ENCODE measurements around the gene MAGEH1. TPM values are rescaled to one million over a fixed set of nuclear protein-coding genes. Genes with fewer than 3 reads are reported as not detected.

The MAGEH1 gene
- total and polyA plus RNA-seq, 2 experiments from 2014 or later: 37.2 to 38.3 TPM

- in situ Hi-C loops (cut with MboI): no loop called here
Observed at GRCh38 chrX:55489314-55490009, 37.5 kb downstream of the MAGEH1 start, which contains the start of gene USP51. Gene USP51 (minus strand): TSS chrX:55489848. CDS start chrX:55488939, 909 bp downstream.

GRCh38 chrX:55490121-55490520 lies 38.2 kb downstream of the MAGEH1 start:
- H3K4me3 ChIP-seq: peak overlapping the region; percentile 91
- no peaks in the 10 kb centered on the region for H3K9me3 ChIP-seq (ENCODE audit: low read depth)
- H3K27ac ChIP-seq: peak overlapping the region; percentile 76
- peak overlapping the region; percentile 93 for H3K4me2 ChIP-seq (ENCODE audit: unreplicated experiment)
- no peaks in the 10 kb centered on the region for H3K9me2 ChIP-seq (ENCODE audit: insufficient read depth)
- no peaks in the 10 kb centered on the region for H3K36me3 ChIP-seq (ENCODE audit: low read depth)
- no peaks in the 10 kb centered on the region for H3F3A ChIP-seq (ENCODE audit: insufficient read depth)
- H2AFZ ChIP-seq: peak overlapping the region; percentile 100
- TF ChIP-seq EZH2phosphoT487 (IDR thresholded peaks at IDR 0.05; ENCODE audit: insufficient read depth, low read depth): no peak
- TF ChIP-seq EZH2 (IDR thresholded peaks at IDR 0.05; ENCODE audit: insufficient read depth, poor library complexity, severe bottlenecking): no peak
- H4K20me1 ChIP-seq (ENCODE audit: insufficient read depth): no peaks in the 10 kb centered on the region
- no peak for DNase-seq
- in situ Hi-C loops (cut with MboI): no loop called here
- H3K27me3 ChIP-seq (replicated peaks; ENCODE audit: insufficient read depth): no peaks in the 10 kb centered on the region
- no peaks in the 10 kb centered on the region for H3K4me1 ChIP-seq (ENCODE audit: insufficient read depth)
- peak overlapping the region; percentile 92 for H3K9ac ChIP-seq
- WGBS, 2 experiments (ENCODE audit: low coverage in 1 of 2, low lambda C conversion rate in 2 of 2, missing lambda C conversion rate in 2 of 2): 76 to 86% methylated on average over 3 to 4 of the region's 4 CpGs
- no peaks in the 10 kb centered on the region for H3K79me2 ChIP-seq (ENCODE audit: insufficient read depth)

More at GRCh38 chrX:55489314-55490009, 37.5 kb downstream of the MAGEH1 start, which contains the start of gene USP51:
- Histone ChIP-seq H3K4me3 (peak within 1 kb of the TSS; percentile 91), H3K4me1 (ENCODE audit: insufficient read depth) (no peaks in the 10 kb centered on the region), H4K20me1 (ENCODE audit: insufficient read depth) (no peaks in the 10 kb centered on the region), H3K36me3 (ENCODE audit: low read depth) (no peaks in the 10 kb centered on the region), H3K4me2 (ENCODE audit: unreplicated experiment) (peak within 1 kb of the TSS; percentile 93), H3K27ac (peak within 1 kb of the TSS; percentile 76), H3F3A (ENCODE audit: insufficient read depth) (no peaks in the 10 kb centered on the region), H3K9me2 (ENCODE audit: insufficient read depth) (no peaks in the 10 kb centered on the region), H3K9ac (peak within 1 kb of the TSS; percentile 92), H3K79me2 (ENCODE audit: insufficient read depth) (no peaks in the 10 kb centered on the region), H3K9me3 (ENCODE audit: low read depth) (no peaks in the 10 kb centered on the region), H2AFZ (peak within 1 kb of the TSS; percentile 100), H3K27me3 (replicated peaks; ENCODE audit: insufficient read depth) (no peaks in the 10 kb centered on the region)
- DNase-seq: peak; percentile 58
- TF ChIP-seq EZH2 (IDR thresholded peaks at IDR 0.05; ENCODE audit: insufficient read depth, poor library complexity, severe bottlenecking) (no peak), EZH2phosphoT487 (IDR thresholded peaks at IDR 0.05; ENCODE audit: insufficient read depth, low read depth) (no peak)
- WGBS, 2 experiments (ENCODE audit: low coverage in 1 of 2, low lambda C conversion rate in 2 of 2, missing lambda C conversion rate in 2 of 2): 0 to 1% methylated on average over 10 to 34 of the region's 34 CpGs

GRCh38 chrX:55490974-55491373 lies 39.0 kb downstream of the MAGEH1 start:
- H3K79me2 ChIP-seq (ENCODE audit: insufficient read depth): no peaks in the 10 kb centered on the region
- no peak overlapping the region for H3K27ac ChIP-seq
- H3K27me3 ChIP-seq (replicated peaks; ENCODE audit: insufficient read depth): no peaks in the 10 kb centered on the region
- no peaks in the 10 kb centered on the region for H4K20me1 ChIP-seq (ENCODE audit: insufficient read depth)
- H2AFZ ChIP-seq: no peak overlapping the region
- TF ChIP-seq EZH2phosphoT487 (IDR thresholded peaks at IDR 0.05; ENCODE audit: insufficient read depth, low read depth) (no peak), EZH2 (IDR thresholded peaks at IDR 0.05; ENCODE audit: insufficient read depth, poor library complexity, severe bottlenecking) (no peak)
- H3K9ac ChIP-seq: no peak overlapping the region
- no peaks in the 10 kb centered on the region for H3K9me3 ChIP-seq (ENCODE audit: low read depth)
- H3K4me1 ChIP-seq (ENCODE audit: insufficient read depth): no peaks in the 10 kb centered on the region
- H3K36me3 ChIP-seq (ENCODE audit: low read depth): no peaks in the 10 kb centered on the region
- 56 to 67% methylated on average over 3 to 4 of the region's 4 CpGs for WGBS, 2 experiments (ENCODE audit: low coverage in 1 of 2, low lambda C conversion rate in 2 of 2, missing lambda C conversion rate in 2 of 2)
- DNase-seq: no peak
- H3F3A ChIP-seq (ENCODE audit: insufficient read depth): no peaks in the 10 kb centered on the region
- H3K4me3 ChIP-seq: no peak overlapping the region
- no peak overlapping the region for H3K4me2 ChIP-seq (ENCODE audit: unreplicated experiment)
- in situ Hi-C loops (cut with MboI): no loop called here
- no peaks in the 10 kb centered on the region for H3K9me2 ChIP-seq (ENCODE audit: insufficient read depth)

Small RNA genes within 50 kb of the gene (microRNA-seq; reads per million reads assigned to microRNA genes)
- gene MIR4536-1 (ENCODE audit: borderline number of aligned reads) (not detected), gene MIR4536-2 (ENCODE audit: borderline number of aligned reads) (not detected)

Small RNA genes within 50 kb of the gene (small RNA-seq; reads per million reads assigned to genes)
- gene MIR4536-2 (ENCODE audit: low read depth, low replicate concordance): not detected

Other genes starting within 250 kb of the MAGEH1 start
- gene PAGE5, start 231.8 kb upstream of the MAGEH1 start, total RNA-seq (2014; rRNA removed; shearing (Covaris generic)): not detected in 2 replicates
- not detected in 2 replicates for gene PAGE5, start 231.8 kb upstream of the MAGEH1 start, polyA plus RNA-seq (2016; fragmentation: Nextera tagmentation; extraction: Ambion mirVana)
- gene PAGE3, start 187.2 kb upstream of the MAGEH1 start, total RNA-seq (2014; rRNA removed; shearing (Covaris generic)): not detected in 2 replicates
- not detected in 2 replicates for gene PAGE3, start 187.2 kb upstream of the MAGEH1 start, polyA plus RNA-seq (2016; fragmentation: Nextera tagmentation; extraction: Ambion mirVana)
- 0.89 and 1.1 TPM in 2 replicates for gene USP51, start 37.7 kb downstream of the MAGEH1 start, total RNA-seq (2014; rRNA removed; shearing (Covaris generic))
- 0.23 and 0.48 TPM in 2 replicates for gene USP51, start 37.7 kb downstream of the MAGEH1 start, polyA plus RNA-seq (2016; fragmentation: Nextera tagmentation; extraction: Ambion mirVana)
- gene FOXR2, start 171.3 kb downstream of the MAGEH1 start, total RNA-seq (2014; rRNA removed; shearing (Covaris generic)): not detected in 2 replicates
- not detected in 2 replicates for gene FOXR2, start 171.3 kb downstream of the MAGEH1 start, polyA plus RNA-seq (2016; fragmentation: Nextera tagmentation; extraction: Ambion mirVana)

Data from GM23248 (cell line).